Ramos (cell line): ENCODE measurements around the gene NRARP.
"Not testable (repeated sequence)": the region's sequence is repeated elsewhere in the genome, so short reads cannot be mapped to it uniquely, and the experiment has no call there.

Source experiments
- in situ Hi-C: fragments of 300-500 bp; cut with MboI; formaldehyde crosslinking; loops from one replicate; pipeline ENCODE4 v1.14.3; 2022; ENCODE audit warnings: low sequenced_read_pairs; ENCODE audit not compliant: unreplicated experiment

Gene NRARP

DNA sequence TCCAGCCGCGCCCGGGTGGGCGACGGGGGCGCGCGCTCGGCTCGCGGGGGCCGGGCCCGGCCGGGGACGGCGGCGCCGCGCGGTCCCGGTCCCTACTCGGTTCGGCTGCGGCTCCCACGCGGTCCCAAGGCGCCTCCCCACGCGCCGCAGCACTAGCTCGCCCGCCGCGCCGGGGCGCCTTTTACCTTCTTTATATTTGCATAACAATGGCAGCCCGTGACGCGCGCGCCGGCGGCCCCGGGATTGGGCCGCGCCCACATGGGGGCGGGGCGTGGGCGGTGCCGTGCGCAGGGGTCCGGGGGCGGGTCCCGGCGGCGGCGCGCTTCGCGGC lies at the start of gene NRARP:
Gene NRARP (minus strand): TSS at position 154 of the 331 bp plus-strand sequence. CDS start 343 bp downstream, outside the sequence.
- in situ Hi-C loops: no loop called here

GRCh38 chr9:137350696-137351584 lies 48.9 kb upstream of the NRARP start:
- in situ Hi-C loops: no loop called here

- in situ Hi-C loops: no loop called here
Measured at GRCh38 chr9:137349471-137350033, 47.5 kb upstream of the NRARP start.

DNA sequence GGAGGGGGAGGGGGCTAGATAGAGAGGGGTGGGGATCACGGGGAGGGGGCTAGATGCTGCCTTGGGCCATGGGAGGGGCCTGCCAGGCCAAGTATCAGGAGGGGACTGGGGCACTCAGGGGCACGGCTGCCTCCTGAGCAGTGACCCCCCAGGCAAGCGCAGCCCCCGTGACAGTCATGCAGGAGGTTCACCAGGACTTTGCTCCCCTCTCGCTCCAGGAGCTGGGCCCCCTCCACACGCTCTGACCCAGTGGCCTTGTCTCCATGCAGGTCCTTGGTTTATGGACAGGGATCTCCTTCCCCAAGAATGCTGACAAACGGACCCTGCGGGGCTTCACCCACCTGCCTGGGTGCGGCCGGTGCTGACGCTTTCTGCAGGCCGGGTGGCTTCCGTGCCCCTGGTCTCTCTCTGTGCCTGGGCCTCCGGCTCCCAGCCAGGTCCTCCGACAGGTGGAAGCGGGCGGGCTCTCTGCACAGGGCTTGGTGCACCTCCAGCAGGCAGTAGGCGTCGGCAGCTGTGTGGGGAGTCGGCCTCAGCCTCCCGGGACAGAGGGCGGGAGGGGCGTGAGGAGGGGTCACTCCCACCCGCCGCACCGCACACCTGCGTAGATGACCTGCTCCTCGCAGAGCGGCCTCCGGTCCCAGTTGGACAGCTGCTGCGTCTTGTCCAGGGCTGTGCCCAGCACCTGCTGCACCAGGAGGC lies 46.8 kb upstream of the NRARP start:
- in situ Hi-C loops: no loop called here

DNA sequence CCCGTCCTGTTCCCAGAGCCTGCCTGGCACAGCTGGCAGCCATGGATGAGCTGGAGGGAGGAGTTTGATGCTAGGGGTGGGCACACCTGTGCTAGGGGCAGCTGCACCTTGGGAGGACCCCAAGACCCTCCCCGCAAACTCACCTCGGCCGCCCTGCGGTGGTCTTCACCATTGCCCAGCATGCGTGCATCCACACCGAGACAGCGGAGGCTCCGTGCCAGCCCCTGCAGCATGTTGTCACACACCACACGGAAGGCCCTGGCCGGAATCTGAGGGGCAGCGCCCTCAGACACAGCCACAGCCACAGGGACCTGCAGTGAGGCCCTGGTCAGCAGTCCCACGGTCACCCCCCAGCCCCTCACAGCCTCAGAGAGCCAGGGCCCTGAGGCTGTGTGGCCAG lies 45.9 kb upstream of the NRARP start:
- in situ Hi-C loops: no loop called here

GRCh38 chr9:137342482-137342881 lies 40.4 kb upstream of the NRARP start:
- in situ Hi-C loops: no loop called here

DNA sequence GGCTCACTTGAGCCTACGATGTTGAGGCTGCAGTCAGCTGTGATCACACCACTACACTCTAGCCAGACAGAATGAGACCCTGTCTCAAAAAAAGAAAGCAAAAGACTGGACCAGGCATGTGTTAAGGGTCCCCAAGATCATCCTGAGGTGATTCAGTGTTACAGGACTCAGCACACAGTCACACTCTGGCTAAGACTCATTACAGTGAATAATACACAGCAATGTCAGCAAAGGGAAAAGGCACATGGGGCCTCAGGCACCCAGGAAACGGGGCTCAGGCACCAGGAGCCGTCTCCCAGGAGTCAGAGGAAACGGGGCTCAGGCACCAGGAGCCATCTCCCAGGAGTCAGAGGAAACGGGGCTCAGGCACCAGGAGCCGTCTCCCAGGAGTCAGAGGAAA lies 39.2 kb upstream of the NRARP start:
- in situ Hi-C loops: no loop called here

- in situ Hi-C loops: not testable (repeated sequence)
Measured at GRCh38 chr9:137339908-137340462, 37.9 kb upstream of the NRARP start.

DNA sequence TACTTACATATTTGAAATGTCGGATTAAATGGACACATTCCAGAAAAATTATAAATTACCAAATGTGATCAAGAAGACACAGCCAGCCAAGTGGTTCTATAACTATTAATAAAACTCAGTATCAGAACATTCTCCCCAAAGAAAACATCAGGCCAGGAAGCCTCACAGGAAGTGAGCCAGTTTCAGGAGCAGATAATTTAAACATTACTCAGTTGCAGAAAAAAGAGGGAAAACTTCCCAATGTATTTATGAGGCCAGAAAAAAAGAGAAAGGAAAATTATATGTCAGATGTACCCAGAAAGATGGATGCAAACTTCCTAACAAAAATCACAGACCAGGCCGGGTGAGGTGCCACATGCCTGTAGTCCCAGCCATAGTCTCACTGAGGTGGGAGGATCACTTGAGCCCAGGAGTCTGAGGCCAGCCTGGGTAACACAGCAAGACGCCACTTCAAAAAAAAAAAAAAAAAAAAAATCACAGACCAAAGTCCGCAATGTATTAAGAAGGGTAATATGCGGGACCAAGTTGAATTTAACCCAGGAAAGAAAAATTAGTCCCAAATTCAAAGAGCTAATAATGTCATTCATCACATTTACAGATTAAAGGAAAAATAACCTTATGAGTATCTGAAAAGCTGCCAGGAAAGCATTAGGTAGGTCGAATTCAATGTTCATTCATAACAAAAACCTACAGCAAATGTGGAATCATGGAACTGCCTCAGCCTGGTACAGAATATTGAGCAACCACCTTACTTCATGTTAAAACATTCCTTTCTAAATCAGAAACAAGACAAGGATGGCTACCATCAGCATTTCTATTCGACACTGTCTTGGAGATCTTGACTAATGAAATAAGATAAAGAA lies 37.2 kb upstream of the NRARP start:
- in situ Hi-C loops: no loop called here

- in situ Hi-C loops: no loop called here
Measured at GRCh38 chr9:137336735-137337134, 34.7 kb upstream of the NRARP start.

GRCh38 chr9:137333016-137333671 lies 31.1 kb upstream of the NRARP start:
- in situ Hi-C loops: no loop called here

DNA sequence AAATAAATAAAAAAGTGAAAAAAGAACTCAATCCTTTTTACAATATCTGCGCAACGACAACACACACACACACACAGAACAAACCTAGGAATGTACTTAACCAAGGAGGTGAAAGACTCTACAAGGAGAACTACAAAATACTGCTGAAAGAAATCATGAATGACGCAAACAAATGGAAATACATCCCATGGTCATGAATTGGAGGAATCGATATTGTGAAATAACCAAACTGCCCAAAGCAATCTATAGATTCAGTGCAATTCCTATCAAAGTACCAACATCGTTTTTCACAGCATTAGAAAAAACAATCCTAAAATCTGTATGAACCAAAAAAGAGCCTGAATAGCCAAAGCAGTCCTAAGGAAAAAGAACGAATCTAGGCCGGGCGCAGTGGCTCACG lies 29.9 kb upstream of the NRARP start:
- in situ Hi-C loops: no loop called here

DNA sequence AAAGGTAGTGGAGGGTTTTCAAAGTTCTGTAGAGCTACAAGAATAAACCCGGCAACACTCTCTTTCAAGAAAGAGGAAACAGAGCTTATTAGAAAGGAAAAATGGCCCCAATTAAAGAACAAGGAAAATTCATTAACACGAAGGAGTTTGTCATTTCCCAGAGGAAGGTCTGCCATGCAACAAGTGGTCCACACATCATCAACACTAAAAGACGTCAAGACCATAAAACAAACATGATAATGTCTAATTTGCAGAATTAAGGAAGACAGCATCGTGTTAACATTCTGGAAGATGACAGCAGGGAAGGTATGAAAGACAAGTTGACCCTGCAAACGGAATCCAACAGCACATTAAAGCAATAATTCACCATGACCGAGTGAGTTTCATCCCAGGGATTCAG lies 28.6 kb upstream of the NRARP start:
- in situ Hi-C loops: no loop called here

GRCh38 chr9:137329590-137329989 lies 27.5 kb upstream of the NRARP start:
- in situ Hi-C loops: not testable (repeated sequence)

- in situ Hi-C loops: not testable (repeated sequence)
Measured at GRCh38 chr9:137327641-137328550, 25.8 kb upstream of the NRARP start.

GRCh38 chr9:137326445-137327065 lies 24.5 kb upstream of the NRARP start:
- in situ Hi-C loops: no loop called here

DNA sequence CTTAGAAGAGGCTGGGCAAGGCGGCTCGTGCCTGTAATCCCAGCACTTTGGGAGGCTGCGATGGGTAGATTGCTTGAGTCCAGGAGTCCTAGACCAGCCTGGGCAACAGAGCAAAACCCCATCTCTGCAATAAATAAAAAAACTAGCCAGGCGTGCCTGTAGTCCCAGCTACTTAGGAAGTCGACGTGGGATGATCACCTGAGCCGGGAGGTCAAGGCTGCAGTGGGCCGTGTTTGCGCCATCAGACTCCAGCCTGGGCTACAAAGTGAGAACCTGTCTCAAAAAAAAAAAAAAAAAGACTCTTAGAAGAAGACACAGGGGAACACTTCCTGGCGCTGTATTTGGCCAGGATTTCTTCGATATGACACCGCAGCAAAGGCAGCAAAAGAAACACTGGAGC lies 23.7 kb upstream of the NRARP start:
- in situ Hi-C loops: no loop called here

- in situ Hi-C loops: no loop called here
Measured at GRCh38 chr9:137325124-137325523, 23.1 kb upstream of the NRARP start.
